DND-41 (cell line): ENCODE measurements around the gene TH.

Experiments used
- ATAC-seq: fragments of 200-7000 bp; cut with Tn5 transposase; 3 replicates; pipeline ENCODE4 v1.9.1; 2021; ENCODE audit warnings: low read depth; ENCODE audit not compliant: insufficient read depth
- DNase-seq: peaks from one replicate; pipeline ENCODE4 v3.0.0-alpha.2; 2020
- H2AFZ ChIP-seq: 2 replicates; pipeline ENCODE4 v1.6.0; 2012; ENCODE audit warnings: low read depth, low read length
- H3K27ac ChIP-seq: 2 replicates; pipeline ENCODE4 v1.5.1; 2012; ENCODE audit warnings: low read length, inconsistent platforms
- H3K27me3 ChIP-seq: fragments of 200-600 bp; sonication (generic); 2 replicates; pipeline ENCODE4 v1.6.0; 2012; ENCODE audit warnings: low read length, mild to moderate bottlenecking, inconsistent platforms; ENCODE audit not compliant: insufficient read depth, poor library complexity
- H3K36me3 ChIP-seq: 2 replicates; pipeline ENCODE4 v1.5.1; 2012; ENCODE audit warnings: low read length, inconsistent platforms; ENCODE audit not compliant: insufficient read depth
- H3K4me1 ChIP-seq: 2 replicates; pipeline ENCODE4 v1.5.1; 2012; ENCODE audit warnings: mild to moderate bottlenecking, low read length; ENCODE audit not compliant: insufficient read depth
- H3K4me2 ChIP-seq: 2 replicates; pipeline ENCODE4 v1.6.0; 2012; ENCODE audit warnings: mild to moderate bottlenecking, moderate library complexity, low read length, inconsistent platforms; ENCODE audit not compliant: insufficient read depth
- H3K4me3 ChIP-seq, 2 experiments: fragments of 200-600 bp in 1 of 2; shearing (Covaris generic) in 1 of 2; 2 replicates each; pipeline ENCODE4 v1.5.1; 2012 to 2016; ENCODE audit warnings: inconsistent platforms in 2 of 2, low read length in 2 of 2, mild to moderate bottlenecking in 2 of 2, low read depth in 1 of 2, moderate library complexity in 1 of 2
- H3K79me2 ChIP-seq: 2 replicates; pipeline ENCODE4 v1.6.0; 2012; ENCODE audit warnings: low read length, inconsistent platforms; ENCODE audit not compliant: insufficient read depth
- H3K9ac ChIP-seq: 2 replicates; pipeline ENCODE4 v1.6.0; 2012; ENCODE audit warnings: low read depth, mild to moderate bottlenecking, inconsistent platforms, low read length, moderate library complexity
- H3K9me3 ChIP-seq: 2 replicates; pipeline ENCODE4 v1.5.1; 2012; ENCODE audit warnings: low read length, moderate library complexity, mild to moderate bottlenecking, inconsistent platforms; ENCODE audit not compliant: insufficient read depth, severe bottlenecking
- H4K20me1 ChIP-seq: 2 replicates; pipeline ENCODE4 v1.6.0; 2012; ENCODE audit warnings: low read length; ENCODE audit not compliant: insufficient read depth
- EZH2 ChIP-seq: IDR thresholded peaks from 3 replicates; pipeline ENCODE4 v1.6.1; 2012; ENCODE audit warnings: borderline replicate concordance, low read depth, mild to moderate bottlenecking, moderate library complexity, low read length, inconsistent platforms; ENCODE audit not compliant: severe bottlenecking
- TF ChIP-seq, protein P1 (sequence below): IDR thresholded peaks from 2 replicates; pipeline ENCODE4 v1.5.1; 2012; ENCODE audit warnings: borderline replicate concordance, low read length, moderate library complexity, mild to moderate bottlenecking; ENCODE audit not compliant: poor library complexity, severe bottlenecking; ENCODE audit errors: extremely low read depth

Gene TH

DNA sequence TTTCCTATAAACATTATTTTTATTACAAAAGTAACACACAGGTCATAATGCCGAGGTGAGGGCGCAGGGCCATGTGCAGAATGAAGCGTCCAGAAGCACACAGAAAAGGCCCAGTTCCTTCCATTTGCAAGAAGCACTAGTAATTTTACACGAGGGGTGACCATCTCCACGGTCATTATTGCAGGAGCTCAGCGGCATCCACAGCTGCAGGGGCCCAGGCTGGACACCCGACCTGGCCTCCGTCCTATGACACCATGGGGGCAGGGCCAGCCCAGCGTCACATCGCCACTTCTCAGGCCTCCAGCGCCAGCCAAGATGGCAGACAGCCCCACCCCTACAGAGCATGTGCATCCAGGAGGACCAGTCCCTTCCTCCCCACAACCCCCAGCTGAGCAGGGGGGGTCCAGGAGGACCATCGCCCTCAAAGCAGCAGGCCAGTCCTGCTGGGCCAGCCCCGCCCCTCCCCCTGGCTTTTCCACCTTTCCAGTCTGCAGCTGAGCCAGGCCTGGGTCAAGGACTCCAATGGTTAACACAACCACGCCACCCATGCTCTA is 35.9 kb downstream of the TH start:
- TF ChIP-seq, protein P1, sequence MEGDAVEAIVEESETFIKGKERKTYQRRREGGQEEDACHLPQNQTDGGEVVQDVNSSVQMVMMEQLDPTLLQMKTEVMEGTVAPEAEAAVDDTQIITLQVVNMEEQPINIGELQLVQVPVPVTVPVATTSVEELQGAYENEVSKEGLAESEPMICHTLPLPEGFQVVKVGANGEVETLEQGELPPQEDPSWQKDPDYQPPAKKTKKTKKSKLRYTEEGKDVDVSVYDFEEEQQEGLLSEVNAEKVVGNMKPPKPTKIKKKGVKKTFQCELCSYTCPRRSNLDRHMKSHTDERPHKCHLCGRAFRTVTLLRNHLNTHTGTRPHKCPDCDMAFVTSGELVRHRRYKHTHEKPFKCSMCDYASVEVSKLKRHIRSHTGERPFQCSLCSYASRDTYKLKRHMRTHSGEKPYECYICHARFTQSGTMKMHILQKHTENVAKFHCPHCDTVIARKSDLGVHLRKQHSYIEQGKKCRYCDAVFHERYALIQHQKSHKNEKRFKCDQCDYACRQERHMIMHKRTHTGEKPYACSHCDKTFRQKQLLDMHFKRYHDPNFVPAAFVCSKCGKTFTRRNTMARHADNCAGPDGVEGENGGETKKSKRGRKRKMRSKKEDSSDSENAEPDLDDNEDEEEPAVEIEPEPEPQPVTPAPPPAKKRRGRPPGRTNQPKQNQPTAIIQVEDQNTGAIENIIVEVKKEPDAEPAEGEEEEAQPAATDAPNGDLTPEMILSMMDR: no peak
- no peak for TF ChIP-seq EZH2
- Histone ChIP-seq H3K79me2 (no peaks in the 10 kb centered on the region), H3K4me1 (no peaks in the 10 kb centered on the region), H3K9ac (no peak overlapping the region), H3K9me3 (no peaks in the 10 kb centered on the region), H3K4me3 (no peak overlapping the region), H3K27me3 (peaks cover 6% of the 10 kb centered on the region), H2AFZ (no peak overlapping the region), H4K20me1 (no peaks in the 10 kb centered on the region; the same call in 1 of the 2 replicates), H3K4me2 (no peak overlapping the region), H3K27ac (no peak overlapping the region), H3K36me3 (no peaks in the 10 kb centered on the region)
- no peak for ATAC-seq
- DNase-seq: no peak

DNA sequence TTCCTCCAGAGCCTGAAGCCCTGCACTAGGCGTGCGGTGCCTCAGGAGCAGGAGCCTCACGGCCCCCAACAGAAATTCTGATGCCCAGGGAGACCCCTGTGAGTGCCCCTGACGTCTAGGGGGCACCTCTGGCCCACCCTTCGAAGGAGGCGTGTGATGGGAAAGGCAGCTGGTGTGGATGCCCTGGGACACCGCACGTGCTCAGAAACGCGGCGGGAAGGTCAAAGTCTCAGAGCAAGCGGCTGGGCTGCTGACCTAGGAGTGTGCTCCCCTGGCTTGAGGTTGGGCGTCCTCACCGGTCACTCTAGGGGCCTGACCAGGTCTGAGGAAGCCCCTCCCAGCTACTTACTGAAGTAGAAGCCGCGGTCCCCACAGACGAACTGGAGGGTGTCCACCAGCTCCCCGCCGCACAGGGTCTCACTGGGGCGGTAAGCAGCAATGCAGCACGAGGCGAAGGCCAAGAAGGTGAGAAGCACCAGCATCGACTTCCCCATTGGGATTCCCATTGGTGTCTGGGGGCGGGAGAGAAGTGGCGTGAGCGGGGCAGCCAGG is 36.5 kb downstream of the TH start:
- H3K27me3 ChIP-seq: peaks cover 6% of the 10 kb centered on the region
- H3K4me1 ChIP-seq: no peaks in the 10 kb centered on the region
- ATAC-seq (no peak), DNase-seq (no peak)
- H4K20me1 ChIP-seq: no peaks in the 10 kb centered on the region; the same call in 1 of the 2 replicates
- H3K27ac ChIP-seq: no peak overlapping the region
- H3K79me2 ChIP-seq: no peaks in the 10 kb centered on the region
- H3K4me2 ChIP-seq: no peak overlapping the region
- no peak for TF ChIP-seq EZH2
- TF ChIP-seq, protein P1: no peak
- H3K9ac ChIP-seq: no peak overlapping the region
- no peaks in the 10 kb centered on the region for H3K36me3 ChIP-seq
- H2AFZ ChIP-seq: no peak overlapping the region
- no peak overlapping the region for H3K4me3 ChIP-seq
- H3K9me3 ChIP-seq: no peaks in the 10 kb centered on the region

DNA sequence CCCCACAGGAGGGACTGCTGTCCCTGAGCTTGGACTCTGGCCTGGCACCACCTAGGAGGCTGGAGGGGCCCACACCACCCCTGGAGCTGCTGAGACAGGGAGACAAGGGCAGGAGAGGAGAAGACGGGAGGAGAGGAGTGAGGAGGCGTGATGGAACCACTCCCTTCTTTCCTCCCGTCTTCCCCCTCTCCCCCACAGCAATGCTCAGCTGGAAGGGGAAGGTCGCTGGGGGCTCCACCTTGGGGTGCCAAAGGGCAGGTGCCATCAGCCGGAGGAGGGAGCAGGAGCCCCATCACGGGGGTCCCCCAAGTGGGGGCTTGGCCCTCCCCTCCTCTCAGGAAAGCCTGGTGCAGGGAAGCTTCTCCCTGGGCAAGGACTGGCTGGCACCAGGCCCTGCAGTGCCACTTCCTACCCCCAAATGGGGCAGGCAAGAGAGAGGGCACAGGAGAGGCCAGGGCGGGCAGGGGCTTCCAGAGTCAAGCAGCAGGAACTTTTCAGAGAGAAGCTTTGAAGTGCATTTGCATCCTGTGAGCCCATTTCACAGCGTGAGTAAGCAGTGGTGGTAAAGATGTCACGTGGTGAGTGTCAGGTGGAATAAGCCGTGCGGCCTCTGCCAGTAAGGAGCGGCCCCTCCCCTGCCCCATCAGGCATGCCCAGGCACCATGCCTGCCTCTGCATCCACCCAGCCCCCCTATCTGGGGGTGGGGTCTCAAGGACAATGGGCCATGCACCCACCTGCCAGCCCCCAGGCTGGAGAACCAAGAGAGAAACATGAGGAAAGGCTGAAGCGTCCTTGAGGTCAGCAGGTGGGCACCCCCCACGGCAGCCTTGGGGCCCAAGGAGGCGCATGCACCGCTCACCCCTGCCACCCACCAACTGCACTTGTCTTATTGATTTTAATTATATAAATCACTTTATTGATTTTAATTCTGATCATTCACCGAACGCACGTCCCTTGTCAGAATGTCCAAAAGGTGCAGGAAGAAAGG is 37.3 kb downstream of the TH start:
- no peak overlapping the region for H3K4me3 ChIP-seq
- no peaks in the 10 kb centered on the region for H3K9me3 ChIP-seq
- no peaks in the 10 kb centered on the region for H3K4me1 ChIP-seq
- H3K27me3 ChIP-seq: peaks cover 6% of the 10 kb centered on the region
- TF ChIP-seq, protein P1: no peak
- no peak for TF ChIP-seq EZH2
- no peak for ATAC-seq
- H4K20me1 ChIP-seq: no peaks in the 10 kb centered on the region; the same call in 1 of the 2 replicates
- no peak overlapping the region for H2AFZ ChIP-seq
- no peak overlapping the region for H3K27ac ChIP-seq
- H3K9ac ChIP-seq: no peak overlapping the region
- no peaks in the 10 kb centered on the region for H3K36me3 ChIP-seq
- DNase-seq: no peak
- H3K79me2 ChIP-seq: no peaks in the 10 kb centered on the region
- H3K4me2 ChIP-seq: no peak overlapping the region
